ENCODE results near the gene SETBP1.

The SETBP1 gene

DNA sequence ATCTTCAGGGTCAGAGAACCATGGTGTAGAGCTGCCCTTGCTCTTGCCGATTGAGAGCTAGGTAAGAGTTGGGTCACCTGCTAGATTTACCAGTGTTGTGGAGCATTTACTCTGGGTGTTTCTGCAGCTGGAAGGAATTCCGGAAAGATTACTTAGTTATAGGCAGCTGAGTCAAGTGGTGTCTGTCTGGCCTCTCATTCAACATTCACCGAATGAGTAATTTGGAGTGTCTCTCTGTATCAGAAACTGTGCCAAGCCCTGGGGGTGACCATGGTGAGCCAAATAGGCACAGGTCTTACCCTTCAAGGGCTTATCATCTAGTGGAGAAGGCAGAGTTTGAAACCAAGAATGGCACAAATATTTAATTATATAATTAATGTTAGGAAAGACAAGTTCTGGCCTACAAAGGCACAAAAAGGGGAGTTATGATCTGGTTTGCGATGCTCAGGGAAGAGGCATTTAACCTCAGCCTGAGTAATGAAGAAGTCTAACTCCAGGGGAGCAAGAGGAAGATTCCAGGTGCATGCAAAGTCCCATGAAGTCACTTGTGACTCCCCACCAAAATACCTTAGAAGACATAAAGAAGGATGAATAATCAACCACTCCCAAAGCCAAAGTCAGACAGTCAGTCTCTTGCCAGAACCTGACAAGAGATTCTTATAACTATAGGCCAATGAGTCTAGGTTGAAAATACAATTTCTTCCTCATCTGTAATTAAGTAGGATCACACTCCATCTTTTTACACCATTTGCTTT is 12.5 kb downstream of the SETBP1 start:
- H3K23ac ChIP-seq (ENCODE audit: low read length in 2 of 2), result no peak overlapping the region
- H3K9me3 ChIP-seq (ENCODE audit: control insufficient read depth, low read length), result no peaks in the 10 kb centered on the region
- peaks cover 50% of the 10 kb centered on the region for H3K79me1 ChIP-seq (replicated peaks; ENCODE audit: low read length, poor library complexity, severe bottlenecking)
- no peak overlapping the region for H2AFZ ChIP-seq (ENCODE audit: low read depth, low read length)
- H3K18ac ChIP-seq (ENCODE audit: low read depth in 1 of 2, low read length in 2 of 2), result no peak overlapping the region
- H2BK12ac ChIP-seq (ENCODE audit: low read length in 2 of 2), result no peak overlapping the region
- no peak overlapping the region for H4K8ac ChIP-seq (ENCODE audit: low read length)
- no peak overlapping the region for H2BK5ac ChIP-seq (ENCODE audit: low read depth, low read length, poor library complexity, severe bottlenecking)
- H3K36me3 ChIP-seq (ENCODE audit: control insufficient read depth in 1 of 2, insufficient read depth in 2 of 2, low read depth in 1 of 2, low read length in 2 of 2), result no peaks in the 10 kb centered on the region
- H2BK15ac ChIP-seq (ENCODE audit: low read depth, poor library complexity, severe bottlenecking), result no peak overlapping the region
- no peak overlapping the region for H3K9ac ChIP-seq (ENCODE audit: low read length)
- H3K4me2 ChIP-seq (ENCODE audit: low read length, poor library complexity, severe bottlenecking), result no peak overlapping the region
- no peak overlapping the region for H3K4me3 ChIP-seq (ENCODE audit: insufficient read depth in 1 of 2, low read depth in 1 of 2, low read length in 2 of 2)
- no peak overlapping the region for H3K14ac ChIP-seq (ENCODE audit: low read length in 2 of 2)
- no peak overlapping the region for H4K91ac ChIP-seq (ENCODE audit: low read length)
- peak overlapping the region; percentile 4 for H3K27ac ChIP-seq (ENCODE audit: low read length, poor library complexity, severe bottlenecking)
- H3K4me1 ChIP-seq (ENCODE audit: control insufficient read depth, insufficient read depth, low read depth, low read length), result peaks cover 13% of the 10 kb centered on the region
- H3K27me3 ChIP-seq (ENCODE audit: control insufficient read depth in 1 of 2, insufficient read depth in 1 of 2, low read length in 2 of 2), result no peaks in the 10 kb centered on the region
- 87% methylated on average over 4 of the region's 4 CpGs for WGBS
- DNase-seq, result no peak
- no peak overlapping the region for H2BK120ac ChIP-seq (ENCODE audit: low read depth, low read length)
- no peak overlapping the region for H3K4ac ChIP-seq (ENCODE audit: low read depth in 1 of 2, low read length in 2 of 2)
- H2AK5ac ChIP-seq (ENCODE audit: low read length, severe bottlenecking), result peak overlapping the region; percentile 71

DNA sequence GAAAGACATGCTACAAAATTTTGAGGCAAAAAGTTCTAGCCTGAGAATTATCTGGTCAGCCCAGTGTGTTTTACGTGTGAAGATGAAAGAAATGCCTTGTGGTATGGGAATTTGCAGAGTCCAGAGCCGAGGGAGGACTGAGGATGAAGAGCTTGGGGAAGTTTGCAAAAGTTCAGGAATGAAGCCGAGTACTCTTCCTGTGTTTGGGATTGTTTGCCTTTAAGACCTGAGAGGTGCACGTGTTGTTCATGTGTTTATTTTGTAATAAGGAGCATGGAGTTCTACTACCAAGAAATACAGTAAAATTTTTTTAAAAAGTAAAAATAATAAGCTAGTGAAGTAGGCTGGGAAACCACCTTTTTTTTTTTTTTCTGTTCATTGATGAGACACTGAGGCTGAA is 14.8 kb downstream of the SETBP1 start:
- Histone ChIP-seq H3K4me2 (ENCODE audit: low read length, poor library complexity, severe bottlenecking) (no peak overlapping the region), H3K14ac (ENCODE audit: low read length in 2 of 2) (no peak overlapping the region), H3K23ac (ENCODE audit: low read length in 2 of 2) (no peak overlapping the region), H2BK120ac (ENCODE audit: low read depth, low read length) (no peak overlapping the region), H3K9me3 (ENCODE audit: control insufficient read depth, low read length) (no peaks in the 10 kb centered on the region), H3K18ac (ENCODE audit: low read depth in 1 of 2, low read length in 2 of 2) (no peak overlapping the region), H4K91ac (ENCODE audit: low read length) (no peak overlapping the region), H2AFZ (ENCODE audit: low read depth, low read length) (no peak overlapping the region), H3K4ac (ENCODE audit: low read depth in 1 of 2, low read length in 2 of 2) (no peak overlapping the region), H4K8ac (ENCODE audit: low read length) (no peak overlapping the region), H3K79me1 (replicated peaks; ENCODE audit: low read length, poor library complexity, severe bottlenecking) (peaks cover 43% of the 10 kb centered on the region), H3K4me3 (ENCODE audit: insufficient read depth in 1 of 2, low read depth in 1 of 2, low read length in 2 of 2) (no peak overlapping the region), H2BK15ac (ENCODE audit: low read depth, poor library complexity, severe bottlenecking) (no peak overlapping the region), H3K4me1 (ENCODE audit: control insufficient read depth, insufficient read depth, low read depth, low read length) (peaks cover 10% of the 10 kb centered on the region), H3K27ac (ENCODE audit: low read length, poor library complexity, severe bottlenecking) (no peak overlapping the region), H2AK5ac (ENCODE audit: low read length, severe bottlenecking) (no peak overlapping the region), H3K36me3 (ENCODE audit: control insufficient read depth in 1 of 2, insufficient read depth in 2 of 2, low read depth in 1 of 2, low read length in 2 of 2) (no peaks in the 10 kb centered on the region), H3K9ac (ENCODE audit: low read length) (no peak overlapping the region), H2BK12ac (ENCODE audit: low read length in 2 of 2) (no peak overlapping the region), H3K27me3 (ENCODE audit: control insufficient read depth in 1 of 2, insufficient read depth in 1 of 2, low read length in 2 of 2) (no peaks in the 10 kb centered on the region), H2BK5ac (ENCODE audit: low read depth, low read length, poor library complexity, severe bottlenecking) (no peak overlapping the region)
- WGBS, result 52% methylated on average over 2 of the region's 4 CpGs
- DNase-seq, result no peak

DNA sequence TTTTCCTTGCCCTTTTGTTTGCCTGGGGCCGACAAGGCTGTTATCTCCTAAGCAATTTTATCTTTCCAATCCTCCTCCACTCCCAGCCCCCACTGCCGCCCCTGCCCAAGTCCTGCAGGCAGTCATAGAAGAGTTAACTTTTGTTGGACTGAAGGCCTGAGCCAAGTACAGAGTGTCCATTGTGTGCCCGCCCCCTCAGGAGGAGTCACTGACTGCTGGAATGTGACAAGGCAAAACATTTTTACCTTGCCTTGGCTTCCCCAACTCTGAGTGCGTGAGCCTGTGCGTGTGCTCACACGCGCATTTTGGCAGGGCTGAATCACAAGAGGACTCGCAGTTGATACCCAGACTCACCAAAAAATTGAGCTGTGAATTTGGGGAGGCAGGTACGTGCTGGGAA is 16.2 kb downstream of the SETBP1 start:
- Histone ChIP-seq H2AFZ (ENCODE audit: low read depth, low read length) (no peak overlapping the region), H2BK5ac (ENCODE audit: low read depth, low read length, poor library complexity, severe bottlenecking) (no peak overlapping the region), H3K4ac (ENCODE audit: low read depth in 1 of 2, low read length in 2 of 2) (no peak overlapping the region), H2BK15ac (ENCODE audit: low read depth, poor library complexity, severe bottlenecking) (no peak overlapping the region), H3K4me2 (ENCODE audit: low read length, poor library complexity, severe bottlenecking) (no peak overlapping the region), H3K23ac (ENCODE audit: low read length in 2 of 2) (no peak overlapping the region), H2AK5ac (ENCODE audit: low read length, severe bottlenecking) (peak overlapping the region; percentile 8), H2BK120ac (ENCODE audit: low read depth, low read length) (no peak overlapping the region), H2BK12ac (ENCODE audit: low read length in 2 of 2) (peak overlapping the region in 1 of 2 experiments; percentile 64), H3K9me3 (ENCODE audit: control insufficient read depth, low read length) (no peaks in the 10 kb centered on the region), H3K27me3 (ENCODE audit: control insufficient read depth in 1 of 2, insufficient read depth in 1 of 2, low read length in 2 of 2) (no peaks in the 10 kb centered on the region), H4K91ac (ENCODE audit: low read length) (no peak overlapping the region), H3K18ac (ENCODE audit: low read depth in 1 of 2, low read length in 2 of 2) (peak overlapping the region in 1 of 2 experiments; percentile 63), H4K8ac (ENCODE audit: low read length) (peak overlapping the region; percentile 69), H3K36me3 (ENCODE audit: control insufficient read depth in 1 of 2, insufficient read depth in 2 of 2, low read depth in 1 of 2, low read length in 2 of 2) (peaks cover 3 to 4% of the 10 kb centered on the region in 2 experiments), H3K4me1 (ENCODE audit: control insufficient read depth, insufficient read depth, low read depth, low read length) (peaks cover 9% of the 10 kb centered on the region), H3K79me1 (replicated peaks; ENCODE audit: low read length, poor library complexity, severe bottlenecking) (peaks cover 45% of the 10 kb centered on the region), H3K9ac (ENCODE audit: low read length) (no peak overlapping the region), H3K4me3 (ENCODE audit: insufficient read depth in 1 of 2, low read depth in 1 of 2, low read length in 2 of 2) (no peak overlapping the region), H3K14ac (ENCODE audit: low read length in 2 of 2) (peak overlapping the region in 1 of 2 experiments; percentile 13), H3K27ac (ENCODE audit: low read length, poor library complexity, severe bottlenecking) (no peak overlapping the region)
- 53% methylated on average over 9 of the region's 9 CpGs for WGBS
- DNase-seq, result no peak

DNA sequence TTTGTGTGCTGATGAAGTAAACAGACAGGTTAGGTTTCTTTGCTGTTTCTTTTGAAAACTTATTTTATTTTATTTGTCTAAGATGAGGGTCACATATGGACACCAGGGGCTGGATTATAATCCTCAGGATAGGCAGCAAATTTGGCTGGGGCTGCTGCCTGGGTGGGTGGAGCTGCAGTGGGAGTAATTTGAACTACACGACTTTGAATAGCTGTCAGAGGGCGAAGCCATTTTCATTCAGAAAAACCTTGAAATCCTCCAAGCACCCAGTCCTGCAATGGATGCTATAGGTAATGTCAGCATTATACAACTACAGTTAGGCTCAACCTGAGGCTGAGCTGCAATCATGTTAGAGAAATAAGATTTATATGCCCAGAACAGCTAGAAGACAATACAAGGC is 16.6 kb downstream of the SETBP1 start:
- H2BK5ac ChIP-seq (ENCODE audit: low read depth, low read length, poor library complexity, severe bottlenecking), result no peak overlapping the region
- H3K4ac ChIP-seq (ENCODE audit: low read depth in 1 of 2, low read length in 2 of 2), result no peak overlapping the region
- no peak overlapping the region for H4K91ac ChIP-seq (ENCODE audit: low read length)
- peaks cover 45% of the 10 kb centered on the region for H3K79me1 ChIP-seq (replicated peaks; ENCODE audit: low read length, poor library complexity, severe bottlenecking)
- DNase-seq, result no peak
- H3K18ac ChIP-seq (ENCODE audit: low read depth in 1 of 2, low read length in 2 of 2), result no peak overlapping the region
- peak overlapping the region in 1 of 2 experiments; percentile 64 for H2BK12ac ChIP-seq (ENCODE audit: low read length in 2 of 2)
- H3K4me2 ChIP-seq (ENCODE audit: low read length, poor library complexity, severe bottlenecking), result no peak overlapping the region
- H2BK120ac ChIP-seq (ENCODE audit: low read depth, low read length), result no peak overlapping the region
- H2AK5ac ChIP-seq (ENCODE audit: low read length, severe bottlenecking), result no peak overlapping the region
- H2AFZ ChIP-seq (ENCODE audit: low read depth, low read length), result no peak overlapping the region
- no peaks in the 10 kb centered on the region for H3K27me3 ChIP-seq (ENCODE audit: control insufficient read depth in 1 of 2, insufficient read depth in 1 of 2, low read length in 2 of 2)
- peaks cover 9% of the 10 kb centered on the region for H3K4me1 ChIP-seq (ENCODE audit: control insufficient read depth, insufficient read depth, low read depth, low read length)
- H3K36me3 ChIP-seq (ENCODE audit: control insufficient read depth in 1 of 2, insufficient read depth in 2 of 2, low read depth in 1 of 2, low read length in 2 of 2), result peaks cover 3 to 8% of the 10 kb centered on the region in 2 experiments
- no peak overlapping the region for H3K27ac ChIP-seq (ENCODE audit: low read length, poor library complexity, severe bottlenecking)
- H3K9ac ChIP-seq (ENCODE audit: low read length), result no peak overlapping the region
- H3K9me3 ChIP-seq (ENCODE audit: control insufficient read depth, low read length), result no peaks in the 10 kb centered on the region
- H3K4me3 ChIP-seq (ENCODE audit: insufficient read depth in 1 of 2, low read depth in 1 of 2, low read length in 2 of 2), result no peak overlapping the region
- 75% methylated on average over 2 of the region's 2 CpGs for WGBS
- H3K14ac ChIP-seq (ENCODE audit: low read length in 2 of 2), result no peak overlapping the region
- H2BK15ac ChIP-seq (ENCODE audit: low read depth, poor library complexity, severe bottlenecking), result no peak overlapping the region
- H3K23ac ChIP-seq (ENCODE audit: low read length in 2 of 2), result no peak overlapping the region
- no peak overlapping the region for H4K8ac ChIP-seq (ENCODE audit: low read length)
